PC-9 (cell line): Measurements from ENCODE around the gene PMPCA. TPM values are rescaled to one million over a fixed set of nuclear protein-coding genes. Genes with fewer than 3 reads are reported as not detected.

ENCODE experiments used
- BruUV-seq: library from RNA; stranded (reverse); fragments of 400-500 nt; replicated peaks from 2 replicates; lab custom pipeline; 2021; lab: Mats Ljungman, UMichigan
- CTCF ChIA-PET: fragments of 300-600 bp; sonication (Branson Sonifier 250); formaldehyde crosslinking; loops from one replicate; lab custom pipeline; 2022; ENCODE audit warnings: antibody characterized with exemption; lab: Charles Lee
- POLR2A ChIA-PET: fragments of 300-600 bp; sonication (Branson Sonifier 250); formaldehyde crosslinking; loops from one replicate; lab custom pipeline; 2022; ENCODE audit warnings: antibody characterized with exemption; ENCODE audit not compliant: unreplicated experiment; lab: Charles Lee
- DNase-seq, 2 experiments: peaks; one replicate each; pipeline versions ENCODE4 v3.0.0 to v3.0.0-alpha.2; 2015 to 2022; ENCODE audit warnings: mixed read lengths in 1 of 2
- H2AFZ ChIP-seq: fragments of 200-600 bp; sonication (generic); 2 replicates; pipeline ENCODE4 v1.8.1; 2017; ENCODE audit warnings: antibody characterized with exemption
- H3F3A ChIP-seq: fragments of 200-600 bp; sonication (generic); 2 replicates; pipeline ENCODE4 v1.8.1; 2017; ENCODE audit warnings: antibody characterized with exemption, mild to moderate bottlenecking, low read depth; ENCODE audit not compliant: insufficient read depth
- H3K27ac ChIP-seq: fragments of 200-600 bp; sonication (generic); 2 replicates; pipeline ENCODE4 v1.6.1; 2016; ENCODE audit warnings: mixed run types
- H3K27me3 ChIP-seq: fragments of 200-600 bp; sonication (generic); 2 replicates; pipeline ENCODE4 v1.6.1; 2016; ENCODE audit warnings: low read depth, mixed run types; ENCODE audit not compliant: insufficient read depth
- H3K36me3 ChIP-seq: fragments of 200-600 bp; sonication (generic); 2 replicates; pipeline ENCODE4 v1.6.1; 2016; ENCODE audit warnings: low read depth, mixed run types
- H3K4me1 ChIP-seq: fragments of 200-600 bp; sonication (generic); replicated peaks from 2 replicates; pipeline ENCODE4 v1.6.1; 2016; ENCODE audit warnings: mixed run types; ENCODE audit not compliant: insufficient read depth
- H3K4me2 ChIP-seq: fragments of 200-600 bp; sonication (generic); 2 replicates; pipeline ENCODE4 v1.6.1; 2017; ENCODE audit warnings: mixed run types
- H3K4me3 ChIP-seq: fragments of 200-600 bp; sonication (generic); 2 replicates; pipeline ENCODE4 v1.6.1; 2016; ENCODE audit warnings: mixed run types
- H3K79me2 ChIP-seq: fragments of 200-600 bp; sonication (generic); 2 replicates; pipeline ENCODE4 v1.6.1; 2017; ENCODE audit warnings: low read depth, mixed run types
- H3K9me2 ChIP-seq: fragments of 200-600 bp; sonication (generic); 2 replicates; pipeline ENCODE4 v1.8.1; 2017; ENCODE audit warnings: mild to moderate bottlenecking; ENCODE audit not compliant: insufficient read depth
- H3K9me3 ChIP-seq: fragments of 200-600 bp; sonication (generic); 2 replicates; pipeline ENCODE4 v1.8.1; 2016; ENCODE audit warnings: low read depth; ENCODE audit not compliant: insufficient read depth
- H4K20me1 ChIP-seq: fragments of 200-600 bp; sonication (generic); 2 replicates; pipeline ENCODE4 v1.8.1; 2017; ENCODE audit not compliant: insufficient read depth
- CTCF ChIP-seq: fragments of 200-600 bp; sonication (generic); conservative IDR thresholded peaks from 2 replicates; pipeline ENCODE4 v1.6.1; 2017; ENCODE audit warnings: mixed run types, antibody characterized with exemption, mild to moderate bottlenecking, moderate library complexity
- EZH2 ChIP-seq: fragments of 200-600 bp; sonication (generic); IDR thresholded peaks from 2 replicates; pipeline ENCODE4 v1.8.0; 2017; ENCODE audit warnings: antibody characterized with exemption, low read depth
- intact Hi-C: fragments of 100-400 bp; cut with micrococcal nuclease; formaldehyde crosslinking; loops from one replicate; pipeline ENCODE4 v1.10.0; 2022; ENCODE audit not compliant: unreplicated experiment
- total RNA-seq: library from RNA; stranded (reverse); gene quantifications from 2 replicates; pipeline ENCODE4 v1.2.3, GENCODE V29; 2021

Gene PMPCA
- total RNA-seq, 1 experiment from 2014 or later = 78.1 TPM

- intact Hi-C loops = no loop called here
- CTCF ChIA-PET = interaction anchor here (1.0 kb wide), 1 partner anchor 91 kb away, joined by 5 read pairs; no protein-coding TSS in a partner anchor
- Histone ChIP-seq H3K79me2 (peaks cover 23% of the 10 kb centered on the region), H3K27me3 (no peaks in the 10 kb centered on the region), H3K27ac (no peak overlapping the region), H4K20me1 (peaks cover 11% of the 10 kb centered on the region), H3K9me2 (no peaks in the 10 kb centered on the region), H3K4me2 (no peak overlapping the region), H2AFZ (no peak overlapping the region), H3K9me3 (no peaks in the 10 kb centered on the region), H3K36me3 (peaks cover 9% of the 10 kb centered on the region; the same call in 1 of the 2 replicates), H3K4me3 (no peak overlapping the region), H3K4me1 (peaks cover 13% of the 10 kb centered on the region), H3F3A (peaks cover 23% of the 10 kb centered on the region; the same call in 1 of the 2 replicates)
- no peak for DNase-seq
- POLR2A ChIA-PET = no interaction called here
- TF ChIP-seq CTCF = no peak
- TF ChIP-seq EZH2 = no peak
- no TSS peak for BruUV-seq
Measured at GRCh38 chr9:136402067-136402466, 8.4 kb upstream of the PMPCA start.

- no peak for DNase-seq
- TF ChIP-seq EZH2 = no peak
- no peak for TF ChIP-seq CTCF
- Histone ChIP-seq H3K4me2 (no peak overlapping the region), H3K4me3 (no peak overlapping the region), H3K79me2 (peaks cover 16% of the 10 kb centered on the region), H3K4me1 (peaks cover 10% of the 10 kb centered on the region), H3K36me3 (peaks cover 9% of the 10 kb centered on the region), H4K20me1 (peaks cover 7% of the 10 kb centered on the region), H3F3A (peaks cover 23% of the 10 kb centered on the region; the same call in 1 of the 2 replicates), H3K27ac (no peak overlapping the region), H3K9me3 (no peaks in the 10 kb centered on the region), H2AFZ (no peak overlapping the region), H3K9me2 (no peaks in the 10 kb centered on the region), H3K27me3 (no peaks in the 10 kb centered on the region)
- ChIA-PET POLR2A (no interaction called here), CTCF (no interaction called here)
- BruUV-seq = no TSS peak
- intact Hi-C loops = no loop called here
Measured at GRCh38 chr9:136403538-136403914, 6.9 kb upstream of the PMPCA start.

- Histone ChIP-seq H3K4me3 (no peak overlapping the region), H2AFZ (no peak overlapping the region), H3K36me3 (peaks cover 9% of the 10 kb centered on the region), H3K27me3 (no peaks in the 10 kb centered on the region), H3F3A (peaks cover 23% of the 10 kb centered on the region; the same call in 1 of the 2 replicates), H3K9me2 (no peaks in the 10 kb centered on the region), H3K4me2 (no peak overlapping the region), H4K20me1 (peaks cover 2% of the 10 kb centered on the region), H3K9me3 (no peaks in the 10 kb centered on the region), H3K79me2 (peaks cover 16% of the 10 kb centered on the region), H3K27ac (no peak overlapping the region), H3K4me1 (peaks cover 11% of the 10 kb centered on the region)
- DNase-seq = no peak
- intact Hi-C loops = no loop called here
- CTCF ChIA-PET = no interaction called here
- no TSS peak for BruUV-seq
- POLR2A ChIA-PET = no interaction called here
- TF ChIP-seq EZH2 = no peak
Measured at GRCh38 chr9:136403915-136404800, 6.3 kb upstream of the PMPCA start.
